CD4-positive, alpha-beta T cell (primary cell): ENCODE data around the gene FRS3. TPM values are rescaled to one million over a fixed set of nuclear protein-coding genes. Genes with fewer than 3 reads are reported as not detected.
A peak's percentile ranks its signal among the peaks of the same experiment; 100 is the strongest.

Experiments
- ATAC-seq: fragments of 200-7000 bp; cut with Tn5 transposase; one replicate; pipeline ENCODE4 v1.10.0; 2022; ENCODE audit warnings: mild to moderate bottlenecking; ENCODE audit not compliant: poor library complexity
- CTCF ChIA-PET: fragments of 350-600 bp; sonication (Branson Sonifier 250); formaldehyde crosslinking; loops from one replicate; lab custom pipeline; 2021; ENCODE audit warnings: antibody characterized with exemption, inconsistent platforms; lab: Charles Lee
- POLR2A ChIA-PET: fragments of 350-600 bp; sonication (Branson Sonifier 250); formaldehyde crosslinking; loops from one replicate; lab custom pipeline; 2021; ENCODE audit warnings: antibody characterized with exemption, inconsistent platforms; lab: Charles Lee
- DNase-seq, 14 experiments: peaks; one replicate each; pipeline ENCODE4 v3.0.0-alpha.2; 2013 to 2020; ENCODE audit warnings: mixed read lengths in 2 of 14
- H3K27ac ChIP-seq, 2 donors: one replicate each; pipeline versions ENCODE4 v1.5.1 to v1.7.0; 2013; ENCODE audit warnings: low read length in 2 of 2, low read depth in 1 of 2, mild to moderate bottlenecking in 1 of 2
- H3K27me3 ChIP-seq, 2 experiments: 1 replicate in 1 of 2; 2 replicates in 1 of 2; pipeline versions ENCODE4 v1.6.1 to v1.7.0; 2013; ENCODE audit warnings: low read length in 2 of 2, control low read depth in 1 of 2, mild to moderate bottlenecking in 1 of 2, moderate library complexity in 1 of 2; ENCODE audit not compliant: insufficient read depth in 2 of 2, control insufficient read depth in 1 of 2
- H3K36me3 ChIP-seq: one replicate; pipeline ENCODE4 v1.6.1; 2013; ENCODE audit warnings: low read length, control low read depth; ENCODE audit not compliant: insufficient read depth
- H3K4me1 ChIP-seq: one replicate; pipeline ENCODE4 v1.6.1; 2013; ENCODE audit warnings: low read length, control low read depth; ENCODE audit not compliant: insufficient read depth
- H3K4me3 ChIP-seq: one replicate; pipeline ENCODE4 v1.5.1; 2013; ENCODE audit warnings: mild to moderate bottlenecking, low read length, moderate library complexity
- H3K9me3 ChIP-seq, 2 experiments: 1 replicate in 1 of 2; 2 replicates in 1 of 2; pipeline versions ENCODE4 v1.6.1 to v1.7.0; 2013; ENCODE audit warnings: low read length in 2 of 2, mild to moderate bottlenecking in 2 of 2, control low read depth in 1 of 2, moderate library complexity in 1 of 2; ENCODE audit not compliant: control insufficient read depth in 1 of 2, insufficient read depth in 1 of 2
- H3K27ac Mint-ChIP-seq: one replicate; pipeline ENCODE4 v1.8.0; 2020; ENCODE audit warnings: mixed read lengths
- H3K27me3 Mint-ChIP-seq: one replicate; pipeline ENCODE4 v1.8.0; 2021; ENCODE audit warnings: mixed read lengths
- H3K36me3 Mint-ChIP-seq: one replicate; pipeline ENCODE4 v1.8.0; 2021; ENCODE audit warnings: low read depth, mixed read lengths
- H3K4me1 Mint-ChIP-seq: one replicate; pipeline ENCODE4 v1.8.0; 2021; ENCODE audit warnings: low read depth, mixed read lengths
- H3K4me3 Mint-ChIP-seq: one replicate; pipeline ENCODE4 v1.8.0; 2020; ENCODE audit warnings: mild to moderate bottlenecking, mixed read lengths
- H3K9me3 Mint-ChIP-seq: one replicate; pipeline ENCODE4 v1.8.0; 2020; ENCODE audit warnings: mixed read lengths
- CTCF ChIP-seq: fragments of 200-600 bp; IDR thresholded peaks from one replicate; pipeline ENCODE4 v1.8.0; 2022; ENCODE audit warnings: antibody characterized with exemption, mild to moderate bottlenecking
- intact Hi-C, 2 experiments: fragments of 100-400 bp; cut with DNase I in 1 of 2; cut with micrococcal nuclease in 1 of 2; formaldehyde crosslinking; loops; one replicate each; pipeline versions ENCODE4 v1.15.1 to v1.9.0; 2023 to 2025; cut with DNase I, micrococcal nuclease
- polyA plus RNA-seq, 2 donors: library from polyadenylated mRNA; unstranded; fragments of 120-200 nt; gene quantifications; one replicate each; pipeline ENCODE4 v1.2.1, GENCODE V29; 2013
- total RNA-seq, 174 experiments: library from RNA in 2 of 174; stranded (reverse) in 2 of 174; gene quantifications; one replicate each; pipeline ENCODE4 v1.2.3 and lab custom pipeline; 2021 to 2026

Gene FRS3, protein sequence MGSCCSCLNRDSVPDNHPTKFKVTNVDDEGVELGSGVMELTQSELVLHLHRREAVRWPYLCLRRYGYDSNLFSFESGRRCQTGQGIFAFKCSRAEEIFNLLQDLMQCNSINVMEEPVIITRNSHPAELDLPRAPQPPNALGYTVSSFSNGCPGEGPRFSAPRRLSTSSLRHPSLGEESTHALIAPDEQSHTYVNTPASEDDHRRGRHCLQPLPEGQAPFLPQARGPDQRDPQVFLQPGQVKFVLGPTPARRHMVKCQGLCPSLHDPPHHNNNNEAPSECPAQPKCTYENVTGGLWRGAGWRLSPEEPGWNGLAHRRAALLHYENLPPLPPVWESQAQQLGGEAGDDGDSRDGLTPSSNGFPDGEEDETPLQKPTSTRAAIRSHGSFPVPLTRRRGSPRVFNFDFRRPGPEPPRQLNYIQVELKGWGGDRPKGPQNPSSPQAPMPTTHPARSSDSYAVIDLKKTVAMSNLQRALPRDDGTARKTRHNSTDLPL
- total RNA-seq (1 to 10 TPM; 4.6 to 5.4 TPM), total RNA-seq (lab: John Stamatoyannopoulos, UW) (0.81 to 13.5 (median 6.1) reads per million in 172 experiments)
- 5.2 TPM for polyA plus RNA-seq (2013, experiment 1 of 2)
- polyA plus RNA-seq (2013, experiment 2 of 2) = 7.7 TPM

DNA sequence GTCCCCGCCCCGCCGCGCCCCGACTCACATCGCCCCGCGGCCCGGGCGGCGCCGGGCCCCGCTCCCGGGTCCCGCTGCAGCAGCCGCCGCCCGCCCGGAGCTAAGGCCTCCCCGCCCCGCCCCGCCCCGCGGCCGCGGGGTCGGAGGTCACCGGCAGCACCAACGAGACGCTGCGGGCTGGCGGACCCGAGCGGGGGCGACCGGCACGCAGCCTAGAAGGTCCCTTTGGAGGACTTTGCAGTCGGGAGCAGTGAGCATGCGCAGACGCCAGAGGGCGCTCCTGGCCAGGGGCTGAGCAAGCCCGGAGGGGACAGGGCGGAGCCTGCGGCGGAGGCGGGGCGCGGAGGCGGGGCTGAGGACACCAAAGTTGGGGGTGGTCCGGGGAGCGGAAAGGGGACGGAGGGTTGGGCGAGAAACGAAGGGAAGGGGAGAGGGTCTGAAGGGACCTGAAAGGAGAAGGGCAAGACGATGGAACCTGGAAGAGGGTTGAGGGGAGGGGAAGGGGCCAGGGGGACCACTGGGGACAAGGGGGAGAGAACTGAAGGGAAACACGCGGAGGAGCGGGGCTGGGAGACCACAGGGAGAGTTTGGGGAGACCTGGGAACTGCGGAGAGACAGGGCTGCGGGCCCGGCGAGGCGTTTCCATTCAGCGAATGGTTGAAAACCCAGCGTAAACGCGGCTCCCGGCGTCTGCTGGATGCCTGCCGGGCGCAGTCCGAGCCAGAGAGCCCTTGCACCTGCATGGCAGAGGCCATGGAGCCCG lies at the start of gene FRS3:
TSS of gene FRS3 (minus strand) at position 113 of the 763 bp plus-strand sequence. CDS start 2,913 bp downstream, outside the sequence.
- CTCF ChIA-PET = interaction anchor here (0.6 to 1.2 kb wide), 6 partner anchors 8 to 784 kb away, joined by 3 to 6 read pairs (median 3); partner anchors contain the start of genes BYSL, MED20 and UBR2

GRCh38 chr6:41826343-41827022 lies 46.8 kb upstream of the FRS3 start:
- TF ChIP-seq CTCF = no peak
- H3K4me3 Mint-ChIP-seq = no peak overlapping the region
- Histone ChIP-seq H3K4me3 (no peak overlapping the region), H3K36me3 (no peaks in the 10 kb centered on the region), H3K27me3 (no peaks in the 10 kb centered on the region), H3K4me1 (no peaks in the 10 kb centered on the region), H3K9me3 (no peaks in the 10 kb centered on the region), H3K27ac (no peak overlapping the region)
- intact Hi-C loops = no loop called here
- CTCF ChIA-PET = no interaction called here
- POLR2A ChIA-PET = no interaction called here
- H3K27ac Mint-ChIP-seq = no peak overlapping the region
- DNase-seq (no peak), ATAC-seq (no peak)
- H3K36me3 Mint-ChIP-seq = no peaks in the 10 kb centered on the region
- H3K4me1 Mint-ChIP-seq = no peaks in the 10 kb centered on the region
- H3K9me3 Mint-ChIP-seq = no peaks in the 10 kb centered on the region
- H3K27me3 Mint-ChIP-seq = no peaks in the 10 kb centered on the region

More for the DNA sequence above, at the start of gene FRS3:
- ATAC-seq (peak; percentile 97), DNase-seq (peak; percentile 95 to 100 (median 99))
- peak; percentile 75 for TF ChIP-seq CTCF
- H3K27me3 ChIP-seq = peaks cover 7 to 8% of the 10 kb centered on the region in 2 experiments
- Mint-ChIP-seq H3K27ac (peak within 1 kb of the TSS; percentile 68), H3K27me3 (peaks cover 11% of the 10 kb centered on the region), H3K4me1 (peaks cover 25% of the 10 kb centered on the region), H3K36me3 (peaks cover 15% of the 10 kb centered on the region), H3K4me3 (peak within 1 kb of the TSS; percentile 99), H3K9me3 (no peaks in the 10 kb centered on the region)
- H3K27ac ChIP-seq = no peak within 1 kb of the TSS
- POLR2A ChIA-PET = no interaction called here
- intact Hi-C loops = loop anchor here (1.0 to 10.0 kb wide), 9 partner anchors 264 to 1907 kb away; partner anchors contain the start of genes MRPS18A (in 1 of the 2) and UBR2 (in 1 of the 2)
- H3K9me3 ChIP-seq = peaks cover 0 to 3% of the 10 kb centered on the region in 2 experiments
- H3K36me3 ChIP-seq = peaks cover 17% of the 10 kb centered on the region
- H3K4me1 ChIP-seq = peaks cover 24% of the 10 kb centered on the region
- H3K4me3 ChIP-seq = peak within 1 kb of the TSS; percentile 75
